ENCODE data around the gene ZBTB45.

- TF ChIP-seq ZBTB10 (tag by site-specific recombination; IDR thresholded peaks at IDR 0.05) (no peak), CTCF (tag by site-specific recombination; IDR thresholded peaks at IDR 0.05) (no peak), ZNF174 (tag by site-specific recombination; IDR thresholded peaks at IDR 0.05) (no peak), ZNF785 (tag by site-specific recombination; IDR thresholded peaks at IDR 0.05) (no peak), ZNF121 (tag by site-specific recombination; IDR thresholded peaks at IDR 0.05) (no peak)
These were observed 33.0 kb upstream of the ZBTB45 start for GRCh38 chr19:58552655-58553054.
